ENCODE results near the gene TRPM6. TPM values are rescaled to one million over a fixed set of nuclear protein-coding genes. Genes with fewer than 3 reads are reported as not detected.

The TRPM6 gene
- total and polyA plus RNA-seq, 2 experiments from 2014 or later = 0.23 to 0.87 TPM

DNA sequence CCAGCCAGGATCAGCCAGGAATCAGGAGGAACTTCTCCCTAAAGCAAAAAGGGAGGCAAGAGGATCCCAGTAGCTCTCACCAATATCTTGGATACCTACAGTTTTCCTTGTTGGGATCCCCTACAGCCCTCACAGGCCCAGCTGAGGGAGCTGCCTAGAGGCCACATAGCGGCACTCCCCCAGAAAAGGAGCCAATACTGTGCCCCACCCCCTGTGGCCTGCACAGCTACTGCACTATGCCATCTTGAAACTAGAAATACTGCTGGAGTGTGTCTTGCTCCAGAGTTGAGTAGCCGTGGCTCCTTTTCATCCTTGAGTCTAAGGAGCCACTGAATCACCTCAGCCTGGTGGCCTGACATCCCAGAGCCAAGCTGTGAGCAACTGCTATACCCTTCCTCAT lies 22.3 kb upstream of the TRPM6 start:
- ATAC-seq (no peak), DNase-seq (ENCODE audit: low spot score) (no peak)
- H3K4me2 ChIP-seq = no peak overlapping the region
- no peak overlapping the region for H3K27ac ChIP-seq (ENCODE audit: low read depth)
- no peaks in the 10 kb centered on the region for H4K20me1 ChIP-seq (replicated peaks; ENCODE audit: insufficient read depth)
- TF ChIP-seq POLR2AphosphoS5 (IDR thresholded peaks at IDR 0.05; ENCODE audit: low read depth) = no peak
- TF ChIP-seq, protein P1, sequence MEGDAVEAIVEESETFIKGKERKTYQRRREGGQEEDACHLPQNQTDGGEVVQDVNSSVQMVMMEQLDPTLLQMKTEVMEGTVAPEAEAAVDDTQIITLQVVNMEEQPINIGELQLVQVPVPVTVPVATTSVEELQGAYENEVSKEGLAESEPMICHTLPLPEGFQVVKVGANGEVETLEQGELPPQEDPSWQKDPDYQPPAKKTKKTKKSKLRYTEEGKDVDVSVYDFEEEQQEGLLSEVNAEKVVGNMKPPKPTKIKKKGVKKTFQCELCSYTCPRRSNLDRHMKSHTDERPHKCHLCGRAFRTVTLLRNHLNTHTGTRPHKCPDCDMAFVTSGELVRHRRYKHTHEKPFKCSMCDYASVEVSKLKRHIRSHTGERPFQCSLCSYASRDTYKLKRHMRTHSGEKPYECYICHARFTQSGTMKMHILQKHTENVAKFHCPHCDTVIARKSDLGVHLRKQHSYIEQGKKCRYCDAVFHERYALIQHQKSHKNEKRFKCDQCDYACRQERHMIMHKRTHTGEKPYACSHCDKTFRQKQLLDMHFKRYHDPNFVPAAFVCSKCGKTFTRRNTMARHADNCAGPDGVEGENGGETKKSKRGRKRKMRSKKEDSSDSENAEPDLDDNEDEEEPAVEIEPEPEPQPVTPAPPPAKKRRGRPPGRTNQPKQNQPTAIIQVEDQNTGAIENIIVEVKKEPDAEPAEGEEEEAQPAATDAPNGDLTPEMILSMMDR (conservative IDR thresholded peaks at IDR 0.05; ENCODE audit: low read depth in 2 of 2) = no peak
- TF ChIP-seq, protein P2, sequence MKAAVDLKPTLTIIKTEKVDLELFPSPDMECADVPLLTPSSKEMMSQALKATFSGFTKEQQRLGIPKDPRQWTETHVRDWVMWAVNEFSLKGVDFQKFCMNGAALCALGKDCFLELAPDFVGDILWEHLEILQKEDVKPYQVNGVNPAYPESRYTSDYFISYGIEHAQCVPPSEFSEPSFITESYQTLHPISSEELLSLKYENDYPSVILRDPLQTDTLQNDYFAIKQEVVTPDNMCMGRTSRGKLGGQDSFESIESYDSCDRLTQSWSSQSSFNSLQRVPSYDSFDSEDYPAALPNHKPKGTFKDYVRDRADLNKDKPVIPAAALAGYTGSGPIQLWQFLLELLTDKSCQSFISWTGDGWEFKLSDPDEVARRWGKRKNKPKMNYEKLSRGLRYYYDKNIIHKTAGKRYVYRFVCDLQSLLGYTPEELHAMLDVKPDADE (IDR thresholded peaks at IDR 0.05) = no peak
- TF ChIP-seq, protein P3, sequence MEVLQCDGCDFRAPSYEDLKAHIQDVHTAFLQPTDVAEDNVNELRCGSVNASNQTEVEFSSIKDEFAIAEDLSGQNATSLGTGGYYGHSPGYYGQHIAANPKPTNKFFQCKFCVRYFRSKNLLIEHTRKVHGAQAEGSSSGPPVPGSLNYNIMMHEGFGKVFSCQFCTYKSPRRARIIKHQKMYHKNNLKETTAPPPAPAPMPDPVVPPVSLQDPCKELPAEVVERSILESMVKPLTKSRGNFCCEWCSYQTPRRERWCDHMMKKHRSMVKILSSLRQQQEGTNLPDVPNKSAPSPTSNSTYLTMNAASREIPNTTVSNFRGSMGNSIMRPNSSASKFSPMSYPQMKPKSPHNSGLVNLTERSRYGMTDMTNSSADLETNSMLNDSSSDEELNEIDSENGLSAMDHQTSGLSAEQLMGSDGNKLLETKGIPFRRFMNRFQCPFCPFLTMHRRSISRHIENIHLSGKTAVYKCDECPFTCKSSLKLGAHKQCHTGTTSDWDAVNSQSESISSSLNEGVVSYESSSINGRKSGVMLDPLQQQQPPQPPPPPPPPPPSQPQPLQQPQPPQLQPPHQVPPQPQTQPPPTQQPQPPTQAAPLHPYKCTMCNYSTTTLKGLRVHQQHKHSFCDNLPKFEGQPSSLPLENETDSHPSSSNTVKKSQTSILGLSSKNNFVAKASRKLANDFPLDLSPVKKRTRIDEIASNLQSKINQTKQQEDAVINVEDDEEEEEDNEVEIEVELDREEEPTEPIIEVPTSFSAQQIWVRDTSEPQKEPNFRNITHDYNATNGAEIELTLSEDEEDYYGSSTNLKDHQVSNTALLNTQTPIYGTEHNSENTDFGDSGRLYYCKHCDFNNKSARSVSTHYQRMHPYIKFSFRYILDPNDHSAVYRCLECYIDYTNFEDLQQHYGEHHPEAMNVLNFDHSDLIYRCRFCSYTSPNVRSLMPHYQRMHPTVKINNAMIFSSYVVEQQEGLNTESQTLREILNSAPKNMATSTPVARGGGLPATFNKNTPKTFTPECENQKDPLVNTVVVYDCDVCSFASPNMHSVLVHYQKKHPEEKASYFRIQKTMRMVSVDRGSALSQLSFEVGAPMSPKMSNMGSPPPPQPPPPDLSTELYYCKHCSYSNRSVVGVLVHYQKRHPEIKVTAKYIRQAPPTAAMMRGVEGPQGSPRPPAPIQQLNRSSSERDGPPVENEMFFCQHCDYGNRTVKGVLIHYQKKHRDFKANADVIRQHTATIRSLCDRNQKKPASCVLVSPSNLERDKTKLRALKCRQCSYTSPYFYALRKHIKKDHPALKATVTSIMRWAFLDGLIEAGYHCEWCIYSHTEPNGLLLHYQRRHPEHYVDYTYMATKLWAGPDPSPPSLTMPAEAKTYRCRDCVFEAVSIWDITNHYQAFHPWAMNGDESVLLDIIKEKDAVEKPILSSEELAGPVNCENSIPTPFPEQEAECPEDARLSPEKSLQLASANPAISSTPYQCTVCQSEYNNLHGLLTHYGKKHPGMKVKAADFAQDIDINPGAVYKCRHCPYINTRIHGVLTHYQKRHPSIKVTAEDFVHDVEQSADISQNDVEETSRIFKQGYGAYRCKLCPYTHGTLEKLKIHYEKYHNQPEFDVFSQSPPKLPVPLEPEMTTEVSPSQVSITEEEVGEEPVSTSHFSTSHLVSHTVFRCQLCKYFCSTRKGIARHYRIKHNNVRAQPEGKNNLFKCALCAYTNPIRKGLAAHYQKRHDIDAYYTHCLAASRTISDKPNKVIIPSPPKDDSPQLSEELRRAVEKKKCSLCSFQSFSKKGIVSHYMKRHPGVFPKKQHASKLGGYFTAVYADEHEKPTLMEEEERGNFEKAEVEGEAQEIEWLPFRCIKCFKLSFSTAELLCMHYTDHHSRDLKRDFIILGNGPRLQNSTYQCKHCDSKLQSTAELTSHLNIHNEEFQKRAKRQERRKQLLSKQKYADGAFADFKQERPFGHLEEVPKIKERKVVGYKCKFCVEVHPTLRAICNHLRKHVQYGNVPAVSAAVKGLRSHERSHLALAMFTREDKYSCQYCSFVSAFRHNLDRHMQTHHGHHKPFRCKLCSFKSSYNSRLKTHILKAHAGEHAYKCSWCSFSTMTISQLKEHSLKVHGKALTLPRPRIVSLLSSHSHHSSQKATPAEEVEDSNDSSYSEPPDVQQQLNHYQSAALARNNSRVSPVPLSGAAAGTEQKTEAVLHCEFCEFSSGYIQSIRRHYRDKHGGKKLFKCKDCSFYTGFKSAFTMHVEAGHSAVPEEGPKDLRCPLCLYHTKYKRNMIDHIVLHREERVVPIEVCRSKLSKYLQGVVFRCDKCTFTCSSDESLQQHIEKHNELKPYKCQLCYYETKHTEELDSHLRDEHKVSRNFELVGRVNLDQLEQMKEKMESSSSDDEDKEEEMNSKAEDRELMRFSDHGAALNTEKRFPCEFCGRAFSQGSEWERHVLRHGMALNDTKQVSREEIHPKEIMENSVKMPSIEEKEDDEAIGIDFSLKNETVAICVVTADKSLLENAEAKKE (CRISPR knock-in tag; IDR thresholded peaks at IDR 0.05) = no peak
- TF ChIP-seq, protein P4, sequence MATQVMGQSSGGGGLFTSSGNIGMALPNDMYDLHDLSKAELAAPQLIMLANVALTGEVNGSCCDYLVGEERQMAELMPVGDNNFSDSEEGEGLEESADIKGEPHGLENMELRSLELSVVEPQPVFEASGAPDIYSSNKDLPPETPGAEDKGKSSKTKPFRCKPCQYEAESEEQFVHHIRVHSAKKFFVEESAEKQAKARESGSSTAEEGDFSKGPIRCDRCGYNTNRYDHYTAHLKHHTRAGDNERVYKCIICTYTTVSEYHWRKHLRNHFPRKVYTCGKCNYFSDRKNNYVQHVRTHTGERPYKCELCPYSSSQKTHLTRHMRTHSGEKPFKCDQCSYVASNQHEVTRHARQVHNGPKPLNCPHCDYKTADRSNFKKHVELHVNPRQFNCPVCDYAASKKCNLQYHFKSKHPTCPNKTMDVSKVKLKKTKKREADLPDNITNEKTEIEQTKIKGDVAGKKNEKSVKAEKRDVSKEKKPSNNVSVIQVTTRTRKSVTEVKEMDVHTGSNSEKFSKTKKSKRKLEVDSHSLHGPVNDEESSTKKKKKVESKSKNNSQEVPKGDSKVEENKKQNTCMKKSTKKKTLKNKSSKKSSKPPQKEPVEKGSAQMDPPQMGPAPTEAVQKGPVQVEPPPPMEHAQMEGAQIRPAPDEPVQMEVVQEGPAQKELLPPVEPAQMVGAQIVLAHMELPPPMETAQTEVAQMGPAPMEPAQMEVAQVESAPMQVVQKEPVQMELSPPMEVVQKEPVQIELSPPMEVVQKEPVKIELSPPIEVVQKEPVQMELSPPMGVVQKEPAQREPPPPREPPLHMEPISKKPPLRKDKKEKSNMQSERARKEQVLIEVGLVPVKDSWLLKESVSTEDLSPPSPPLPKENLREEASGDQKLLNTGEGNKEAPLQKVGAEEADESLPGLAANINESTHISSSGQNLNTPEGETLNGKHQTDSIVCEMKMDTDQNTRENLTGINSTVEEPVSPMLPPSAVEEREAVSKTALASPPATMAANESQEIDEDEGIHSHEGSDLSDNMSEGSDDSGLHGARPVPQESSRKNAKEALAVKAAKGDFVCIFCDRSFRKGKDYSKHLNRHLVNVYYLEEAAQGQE (IDR thresholded peaks at IDR 0.05; ENCODE audit: unreplicated experiment) = no peak
- no peak for TF ChIP-seq ZNF331 (CRISPR knock-in tag; IDR thresholded peaks at IDR 0.05; ENCODE audit: low read depth)
- no peak for TF ChIP-seq ZNF114 (CRISPR knock-in tag; IDR thresholded peaks at IDR 0.05)
- TF ChIP-seq EZH2phosphoT487 (IDR thresholded peaks at IDR 0.05; ENCODE audit: unreplicated experiment) = no peak
- TF ChIP-seq STAT1 (IDR thresholded peaks at IDR 0.05; ENCODE audit: unreplicated experiment) = no peak
- TF ChIP-seq NANOG (IDR thresholded peaks at IDR 0.05; ENCODE audit: borderline replicate concordance) = no peak
- no peak for TF ChIP-seq JUNB (IDR thresholded peaks at IDR 0.05; ENCODE audit: unreplicated experiment)
- no peak for TF ChIP-seq EZH2 (IDR thresholded peaks at IDR 0.05; ENCODE audit: low read depth, unreplicated experiment)
- TF ChIP-seq CREB1 (CRISPR knock-in tag; IDR thresholded peaks at IDR 0.05; ENCODE audit: low read depth) = no peak
- no peak overlapping the region for H3K4me3 Mint-ChIP-seq
- no peaks in the 10 kb centered on the region for H3K36me3 Mint-ChIP-seq (ENCODE audit: low read depth)
- no peak overlapping the region for H3K4me3 ChIP-seq
- H3K36me3 ChIP-seq (ENCODE audit: insufficient read depth) = no peaks in the 10 kb centered on the region
- 0 out of 2 replicates have a peak, but pooled peaks cover 3% of the 10 kb centered on the region for H3K9me2 ChIP-seq (ENCODE audit: insufficient read depth)
- no peaks in the 10 kb centered on the region for H3F3A ChIP-seq (replicated peaks; ENCODE audit: low read depth)
- no peaks in the 10 kb centered on the region for H3K4me1 Mint-ChIP-seq
- H3K27me3 Mint-ChIP-seq (ENCODE audit: insufficient read depth, low read depth, poor library complexity) = no peaks in the 10 kb centered on the region
- peaks cover 3% of the 10 kb centered on the region; the same call in 1 of the 3 replicates for H3K9me3 Mint-ChIP-seq
- no peak overlapping the region for H3K27ac Mint-ChIP-seq
- H3K4me1 ChIP-seq (ENCODE audit: insufficient read depth) = no peaks in the 10 kb centered on the region
- 0 out of 2 replicates have a peak overlapping the region, but pooled peaks have one; percentile 14 for H2AFZ ChIP-seq
- no peaks in the 10 kb centered on the region for H3K27me3 ChIP-seq (ENCODE audit: insufficient read depth)
- no peaks in the 10 kb centered on the region for H3K79me2 ChIP-seq (replicated peaks; ENCODE audit: insufficient read depth)
